Upper lobe of left lung (tissue), 4 donors: ENCODE data around the gene PDE9A.

ENCODE experiments used
- CTCF ChIP-seq, 6 experiments: fragments of 450-650 bp in 4 of 6; fragments of 200-600 bp in 2 of 6; sonication (generic) in 2 of 6; IDR thresholded peaks; one replicate each; pipeline ENCODE4 v1.5.1; 2016 to 2019; ENCODE audit warnings: antibody characterized with exemption in 6 of 6
- EP300 ChIP-seq, 4 donors: sonication (generic); formaldehyde crosslinking; IDR thresholded peaks; one replicate each; pipeline ENCODE4 v1.5.1; 2017; ENCODE audit warnings: antibody characterized with exemption in 4 of 4, control low read depth in 2 of 4
- POLR2A ChIP-seq, 4 donors: fragments of 450-650 bp; IDR thresholded peaks; one replicate each; pipeline ENCODE4 v1.5.1; 2016 to 2017; ENCODE audit warnings: antibody characterized with exemption in 4 of 4, mild to moderate bottlenecking in 2 of 4
- POLR2AphosphoS5 ChIP-seq, 2 donors: sonication (generic); formaldehyde crosslinking; IDR thresholded peaks; one replicate each; pipeline ENCODE4 v1.5.1; 2017; ENCODE audit warnings: antibody characterized with exemption in 2 of 2

- TF ChIP-seq POLR2A (IDR thresholded peaks at IDR 0.05) (no peak), CTCF (IDR thresholded peaks at IDR 0.05) (no peak), EP300 (IDR thresholded peaks at IDR 0.05) (no peak), POLR2AphosphoS5 (IDR thresholded peaks at IDR 0.05) (no peak)
These were observed 2.7 kb downstream of the PDE9A start for GRCh38 chr21:42655796-42656770.
